NCI-H2107 treated with DMSO at 0.1 percent for 48 hours (cell line): ENCODE measurements around the gene HSP90AA1.

ENCODE experiments used
- DNase-seq: peaks from one replicate; lab custom pipeline; 2025; ENCODE audit not compliant: unreplicated experiment; lab: John Stamatoyannopoulos, UW

The HSP90AA1 gene

GRCh38 chr14:102044566-102044965 is 42.3 kb downstream of the HSP90AA1 start:
- no peak for DNase-seq

- DNase-seq, result no peak
Observed at GRCh38 chr14:102043251-102044025, 43.4 kb downstream of the HSP90AA1 start.

GRCh38 chr14:102042699-102043098 is 44.1 kb downstream of the HSP90AA1 start:
- DNase-seq, result no peak

- DNase-seq, result no peak
Observed at GRCh38 chr14:102040153-102040552, 46.7 kb downstream of the HSP90AA1 start.

- no peak for DNase-seq
Observed at GRCh38 chr14:102039157-102039556, 47.7 kb downstream of the HSP90AA1 start.

DNA sequence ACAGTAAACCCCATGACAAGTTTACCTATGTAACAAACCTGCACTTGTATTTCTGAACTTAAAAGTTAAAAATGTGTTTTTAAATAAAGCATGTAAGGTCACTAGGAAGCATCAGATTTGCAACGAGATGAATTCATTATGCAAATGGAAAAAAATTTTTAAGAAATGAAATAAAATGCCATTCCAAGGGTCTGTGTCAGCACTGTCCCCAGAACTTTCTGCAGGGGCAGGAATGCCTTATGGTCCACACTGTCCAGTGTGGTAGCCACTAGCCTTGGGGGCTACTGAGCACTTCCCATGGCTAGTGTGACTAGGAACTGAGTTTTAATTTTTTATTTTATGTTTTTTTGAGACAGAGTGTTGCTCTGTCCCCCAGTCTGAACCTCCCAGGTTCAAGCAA is 49.2 kb downstream of the HSP90AA1 start:
- DNase-seq, result no peak

- no peak for DNase-seq
Observed at GRCh38 chr14:102035914-102036313, 50.9 kb downstream of the HSP90AA1 start.

DNA sequence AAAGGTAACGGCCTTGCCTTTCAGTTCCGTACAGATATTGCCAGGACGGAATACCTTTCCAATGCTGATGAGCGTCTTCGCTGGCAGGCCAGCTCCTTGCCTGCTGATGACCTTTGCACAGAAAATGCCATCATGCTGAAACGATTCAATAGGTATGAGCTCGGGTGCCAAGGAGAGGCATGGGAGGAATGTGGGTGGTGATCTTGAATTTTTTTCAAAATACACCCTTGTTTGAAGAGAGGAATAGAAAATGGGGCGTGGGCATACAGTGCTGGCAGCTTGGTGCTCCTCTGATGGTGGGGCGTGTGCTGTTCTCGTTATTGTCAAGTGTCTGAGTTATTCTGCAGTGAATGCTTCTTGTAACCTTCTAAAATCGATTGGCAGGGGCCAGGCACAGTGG is 52.5 kb downstream of the HSP90AA1 start:
- no peak for DNase-seq

- no peak for DNase-seq
Observed at GRCh38 chr14:102033241-102033640, 53.6 kb downstream of the HSP90AA1 start.
